Measurements from ENCODE around the gene KCTD16. TPM values are rescaled to one million over a fixed set of nuclear protein-coding genes. Genes with fewer than 3 reads are reported as not detected.

Gene KCTD16
- total RNA-seq, 4 donors from 2014 or later = not detected

DNA sequence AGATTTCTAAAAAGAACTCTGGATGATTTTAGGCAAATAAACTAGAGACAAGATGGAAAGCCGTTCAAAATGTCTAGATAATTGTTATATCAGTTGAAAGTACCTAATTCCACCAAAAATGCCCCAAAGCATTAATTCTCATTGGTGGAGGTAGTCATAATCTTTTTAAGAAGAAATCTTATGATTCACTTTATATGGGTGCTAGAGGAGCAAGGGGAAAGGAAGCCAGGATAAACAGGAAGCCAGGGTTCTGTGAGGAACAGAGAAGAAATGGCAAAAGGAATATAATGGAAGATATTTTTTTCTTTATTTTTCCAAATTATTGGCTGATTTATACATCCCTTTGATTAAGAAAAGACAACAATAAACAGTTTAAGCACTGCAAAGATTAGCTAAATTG, 8.0 kb upstream of the KCTD16 start:
- Histone ChIP-seq H3K4me1 (peaks cover 0 to 8% (median 0%) of the 10 kb centered on the region in 3 donors), H3K9me3 (no peaks in the 10 kb centered on the region), H3K4me3 (no peak overlapping the region), H3K27me3 (no peaks in the 10 kb centered on the region), H3K36me3 (peaks cover 0 to 92% (median 20%) of the 10 kb centered on the region in 3 donors), H3K27ac (no peak overlapping the region)
- no peak for TF ChIP-seq POLR2A (IDR thresholded peaks at IDR 0.05)
- TF ChIP-seq, protein P1, sequence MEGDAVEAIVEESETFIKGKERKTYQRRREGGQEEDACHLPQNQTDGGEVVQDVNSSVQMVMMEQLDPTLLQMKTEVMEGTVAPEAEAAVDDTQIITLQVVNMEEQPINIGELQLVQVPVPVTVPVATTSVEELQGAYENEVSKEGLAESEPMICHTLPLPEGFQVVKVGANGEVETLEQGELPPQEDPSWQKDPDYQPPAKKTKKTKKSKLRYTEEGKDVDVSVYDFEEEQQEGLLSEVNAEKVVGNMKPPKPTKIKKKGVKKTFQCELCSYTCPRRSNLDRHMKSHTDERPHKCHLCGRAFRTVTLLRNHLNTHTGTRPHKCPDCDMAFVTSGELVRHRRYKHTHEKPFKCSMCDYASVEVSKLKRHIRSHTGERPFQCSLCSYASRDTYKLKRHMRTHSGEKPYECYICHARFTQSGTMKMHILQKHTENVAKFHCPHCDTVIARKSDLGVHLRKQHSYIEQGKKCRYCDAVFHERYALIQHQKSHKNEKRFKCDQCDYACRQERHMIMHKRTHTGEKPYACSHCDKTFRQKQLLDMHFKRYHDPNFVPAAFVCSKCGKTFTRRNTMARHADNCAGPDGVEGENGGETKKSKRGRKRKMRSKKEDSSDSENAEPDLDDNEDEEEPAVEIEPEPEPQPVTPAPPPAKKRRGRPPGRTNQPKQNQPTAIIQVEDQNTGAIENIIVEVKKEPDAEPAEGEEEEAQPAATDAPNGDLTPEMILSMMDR (IDR thresholded peaks at IDR 0.05) = no peak
- WGBS, 2 donors = 88 to 90% methylated on average over 1 of the region's 1 CpG
- no peak for DNase-seq
- intact Hi-C loops (cut with DNase I) = no loop called here

DNA sequence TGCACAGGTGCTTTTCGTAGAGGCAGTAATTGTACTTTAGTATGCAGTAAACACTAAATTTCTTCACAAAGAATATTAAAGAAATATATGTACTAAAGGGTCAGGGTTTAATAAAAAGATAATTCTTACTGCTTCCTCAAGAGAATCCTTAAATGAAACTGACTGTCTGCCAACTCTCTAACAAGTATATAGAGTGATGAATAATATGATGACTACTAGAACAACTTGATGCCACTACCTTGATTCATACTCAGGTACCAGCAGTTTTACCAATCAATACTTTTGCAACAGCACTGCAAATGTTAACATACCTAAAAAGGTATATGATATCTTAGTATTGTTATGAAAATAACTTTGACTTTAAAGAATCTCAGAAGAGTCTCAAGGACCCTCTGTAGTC, 4.0 kb upstream of the KCTD16 start:
- TF ChIP-seq POLR2A (IDR thresholded peaks at IDR 0.05) = no peak
- TF ChIP-seq, protein P1 (IDR thresholded peaks at IDR 0.05) = no peak
- Histone ChIP-seq H3K27me3 (no peaks in the 10 kb centered on the region), H3K36me3 (peaks cover 0 to 63% (median 13%) of the 10 kb centered on the region in 3 donors), H3K4me3 (no peak overlapping the region), H3K27ac (no peak overlapping the region), H3K4me1 (peaks cover 0 to 35% (median 8%) of the 10 kb centered on the region in 3 donors), H3K9me3 (no peaks in the 10 kb centered on the region)
- WGBS, 2 donors = 92 to 96% methylated on average over 1 of the region's 1 CpG
- DNase-seq = no peak
- intact Hi-C loops (cut with DNase I) = no loop called here

DNA sequence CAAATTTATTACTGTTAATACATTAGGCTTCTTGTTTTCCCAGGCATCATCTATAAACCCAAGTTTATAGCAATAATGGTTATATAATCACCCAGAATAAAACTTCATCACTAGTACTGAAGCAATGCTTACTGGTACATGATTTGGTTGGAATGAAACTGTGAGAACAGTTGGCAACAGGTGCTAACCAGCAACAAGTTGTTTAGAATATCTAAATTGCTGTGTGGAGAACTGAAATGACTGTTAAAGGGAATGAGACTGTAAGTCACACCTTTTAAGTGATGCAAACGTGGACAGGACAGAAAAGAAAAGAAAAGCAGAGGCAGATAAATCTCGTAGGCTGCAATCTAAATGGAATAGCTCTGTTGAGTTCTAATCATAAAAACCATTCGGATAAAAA, 2.7 kb upstream of the KCTD16 start:
- no peak for TF ChIP-seq POLR2A (IDR thresholded peaks at IDR 0.05)
- TF ChIP-seq, protein P1 (IDR thresholded peaks at IDR 0.05) = no peak
- peaks cover 0 to 50% (median 9%) of the 10 kb centered on the region in 3 donors for H3K36me3 ChIP-seq
- H3K4me3 ChIP-seq = no peak overlapping the region
- no peaks in the 10 kb centered on the region for H3K9me3 ChIP-seq
- H3K4me1 ChIP-seq = peaks cover 0 to 35% (median 8%) of the 10 kb centered on the region in 3 donors
- intact Hi-C loops (cut with DNase I) = no loop called here
- DNase-seq = no peak
- WGBS, 2 donors = 67 to 75% methylated on average over 3 of the region's 3 CpGs
- H3K27ac ChIP-seq = no peak overlapping the region
- H3K27me3 ChIP-seq = no peaks in the 10 kb centered on the region

DNA sequence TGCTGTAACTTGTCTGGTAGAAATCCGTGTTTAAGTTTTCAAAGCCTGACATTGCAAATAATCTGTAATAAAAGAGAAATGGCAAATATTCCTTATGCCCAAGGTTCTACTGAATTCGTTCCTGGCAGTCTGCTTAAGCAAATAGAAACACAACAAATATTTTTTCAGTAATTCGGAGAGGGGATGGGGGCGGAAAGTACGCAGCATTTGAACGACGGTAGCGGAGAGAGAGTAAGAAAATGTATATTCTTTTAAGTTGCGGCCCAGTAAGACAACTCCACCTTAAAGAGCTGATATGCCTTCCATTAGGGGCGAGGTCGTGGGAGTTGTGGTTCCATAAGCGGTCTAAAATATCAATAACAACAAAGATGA, 783 bp upstream of the KCTD16 start:
- DNase-seq = no peak
- intact Hi-C loops (cut with DNase I) = no loop called here

DNA sequence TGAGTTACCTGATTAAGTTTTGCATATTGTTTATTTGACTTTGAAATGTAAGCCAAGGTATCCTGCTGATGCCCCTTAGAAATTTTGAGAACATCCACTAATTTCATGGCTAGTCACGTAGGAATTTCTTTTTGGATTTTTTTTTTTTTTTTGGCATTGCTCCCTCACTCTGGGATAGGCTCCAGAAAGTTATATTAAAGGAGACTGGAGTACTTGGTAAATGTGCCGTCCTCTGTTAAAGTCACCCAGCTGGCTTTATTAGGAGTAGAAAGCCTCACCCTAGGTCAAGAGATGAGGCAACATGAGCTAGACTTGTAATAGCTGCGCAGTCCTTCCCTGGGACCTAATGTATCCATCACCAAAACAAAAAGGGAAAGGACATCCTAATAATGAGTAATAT, 3.1 kb downstream of the KCTD16 start:
- H3K9me3 ChIP-seq = no peaks in the 10 kb centered on the region
- no peak overlapping the region for H3K27ac ChIP-seq
- H3K36me3 ChIP-seq = no peaks in the 10 kb centered on the region
- peaks cover 0 to 16% (median 7%) of the 10 kb centered on the region in 3 donors for H3K4me1 ChIP-seq
- no peak overlapping the region for H3K4me3 ChIP-seq
- H3K27me3 ChIP-seq = peaks cover 0 to 6% (median 0%) of the 10 kb centered on the region in 4 donors
- no peak for DNase-seq
- intact Hi-C loops (cut with DNase I) = no loop called here
- TF ChIP-seq, protein P1 (IDR thresholded peaks at IDR 0.05) = no peak
- 22 to 51% methylated on average over 3 of the region's 3 CpGs for WGBS, 2 donors

More for the DNA sequence above, 783 bp upstream of the KCTD16 start:
- Histone ChIP-seq H3K4me1 (peaks cover 0 to 35% (median 8%) of the 10 kb centered on the region in 3 donors), H3K9me3 (no peaks in the 10 kb centered on the region), H3K36me3 (peaks cover 0 to 31% (median 2%) of the 10 kb centered on the region in 3 donors), H3K27me3 (peaks cover 0 to 4% (median 0%) of the 10 kb centered on the region in 4 donors), H3K4me3 (peak overlapping the region; percentile 70 to 96 (median 85)), H3K27ac (peak overlapping the region; percentile 86 to 91 (median 90))
- WGBS, 2 donors = 4 to 7% methylated on average over 12 of the region's 12 CpGs
- TF ChIP-seq POLR2A (IDR thresholded peaks at IDR 0.05) = no peak
- TF ChIP-seq, protein P1 (IDR thresholded peaks at IDR 0.05) = no peak
